C4-2B (cell line): ENCODE measurements around the gene TWIST2.

Experiments
- ZFX ChIP-seq: fragments of 450-650 bp; IDR thresholded peaks from 2 replicates; pipeline ENCODE4 v1.6.1; 2017
- TF ChIP-seq, protein P1 (sequence below): fragments of 450-650 bp; conservative IDR thresholded peaks from 2 replicates; pipeline ENCODE4 v1.5.1; 2017; ENCODE audit warnings: mild to moderate bottlenecking

GRCh38 chr2:238861013-238861730 lies 13.3 kb downstream of the TWIST2 start:
- TF ChIP-seq, protein P1, sequence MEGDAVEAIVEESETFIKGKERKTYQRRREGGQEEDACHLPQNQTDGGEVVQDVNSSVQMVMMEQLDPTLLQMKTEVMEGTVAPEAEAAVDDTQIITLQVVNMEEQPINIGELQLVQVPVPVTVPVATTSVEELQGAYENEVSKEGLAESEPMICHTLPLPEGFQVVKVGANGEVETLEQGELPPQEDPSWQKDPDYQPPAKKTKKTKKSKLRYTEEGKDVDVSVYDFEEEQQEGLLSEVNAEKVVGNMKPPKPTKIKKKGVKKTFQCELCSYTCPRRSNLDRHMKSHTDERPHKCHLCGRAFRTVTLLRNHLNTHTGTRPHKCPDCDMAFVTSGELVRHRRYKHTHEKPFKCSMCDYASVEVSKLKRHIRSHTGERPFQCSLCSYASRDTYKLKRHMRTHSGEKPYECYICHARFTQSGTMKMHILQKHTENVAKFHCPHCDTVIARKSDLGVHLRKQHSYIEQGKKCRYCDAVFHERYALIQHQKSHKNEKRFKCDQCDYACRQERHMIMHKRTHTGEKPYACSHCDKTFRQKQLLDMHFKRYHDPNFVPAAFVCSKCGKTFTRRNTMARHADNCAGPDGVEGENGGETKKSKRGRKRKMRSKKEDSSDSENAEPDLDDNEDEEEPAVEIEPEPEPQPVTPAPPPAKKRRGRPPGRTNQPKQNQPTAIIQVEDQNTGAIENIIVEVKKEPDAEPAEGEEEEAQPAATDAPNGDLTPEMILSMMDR = no peak
- TF ChIP-seq ZFX = no peak
